ENCODE data around the gene CSF2RB.

DNA sequence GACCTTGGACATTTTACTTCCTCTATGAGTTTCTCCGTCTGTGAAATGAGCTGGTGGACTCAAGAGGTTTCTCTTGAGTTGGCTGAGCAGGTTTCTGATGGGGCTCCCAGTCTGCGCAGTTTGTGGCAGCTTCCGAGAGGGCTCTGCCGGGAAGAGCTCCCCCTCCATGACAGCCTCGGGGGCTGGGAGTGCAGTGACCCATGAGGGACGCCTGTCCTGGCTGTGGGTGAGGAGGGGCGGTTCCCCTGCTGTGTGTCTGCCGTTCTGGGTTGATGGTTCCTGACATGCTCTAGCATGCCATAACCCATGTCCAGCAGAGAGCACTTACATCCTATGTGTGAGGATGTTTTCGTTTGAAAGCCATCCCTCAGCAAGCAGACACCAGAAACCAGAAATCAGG, 14.8 kb downstream of the CSF2RB start:
- TF ChIP-seq POLR2AphosphoS5 (IDR thresholded peaks at IDR 0.05; ENCODE audit: low read depth, low read length), result no peak
- TF ChIP-seq POLR2A (IDR thresholded peaks at IDR 0.05; ENCODE audit: low read depth, low read length), result no peak
